Measurements from ENCODE around the gene PHF5A.

- TF ChIP-seq POLR2A (IDR thresholded peaks at IDR 0.05) (no peak), CTCF (IDR thresholded peaks at IDR 0.05) (no peak), EP300 (IDR thresholded peaks at IDR 0.05) (no peak)
These were observed 11.3 kb upstream of the PHF5A start for GRCh38 chr22:41479671-41480396.

All from ovary (tissue), 3 donors.